Measurements from ENCODE around the gene MDC1. TPM values are rescaled to one million over a fixed set of nuclear protein-coding genes. Genes with fewer than 3 reads are reported as not detected.
"Not testable (repeated sequence)": the region's sequence is repeated elsewhere in the genome, so short reads cannot be mapped to it uniquely, and the experiment has no call there.

MDC1 gene, protein sequence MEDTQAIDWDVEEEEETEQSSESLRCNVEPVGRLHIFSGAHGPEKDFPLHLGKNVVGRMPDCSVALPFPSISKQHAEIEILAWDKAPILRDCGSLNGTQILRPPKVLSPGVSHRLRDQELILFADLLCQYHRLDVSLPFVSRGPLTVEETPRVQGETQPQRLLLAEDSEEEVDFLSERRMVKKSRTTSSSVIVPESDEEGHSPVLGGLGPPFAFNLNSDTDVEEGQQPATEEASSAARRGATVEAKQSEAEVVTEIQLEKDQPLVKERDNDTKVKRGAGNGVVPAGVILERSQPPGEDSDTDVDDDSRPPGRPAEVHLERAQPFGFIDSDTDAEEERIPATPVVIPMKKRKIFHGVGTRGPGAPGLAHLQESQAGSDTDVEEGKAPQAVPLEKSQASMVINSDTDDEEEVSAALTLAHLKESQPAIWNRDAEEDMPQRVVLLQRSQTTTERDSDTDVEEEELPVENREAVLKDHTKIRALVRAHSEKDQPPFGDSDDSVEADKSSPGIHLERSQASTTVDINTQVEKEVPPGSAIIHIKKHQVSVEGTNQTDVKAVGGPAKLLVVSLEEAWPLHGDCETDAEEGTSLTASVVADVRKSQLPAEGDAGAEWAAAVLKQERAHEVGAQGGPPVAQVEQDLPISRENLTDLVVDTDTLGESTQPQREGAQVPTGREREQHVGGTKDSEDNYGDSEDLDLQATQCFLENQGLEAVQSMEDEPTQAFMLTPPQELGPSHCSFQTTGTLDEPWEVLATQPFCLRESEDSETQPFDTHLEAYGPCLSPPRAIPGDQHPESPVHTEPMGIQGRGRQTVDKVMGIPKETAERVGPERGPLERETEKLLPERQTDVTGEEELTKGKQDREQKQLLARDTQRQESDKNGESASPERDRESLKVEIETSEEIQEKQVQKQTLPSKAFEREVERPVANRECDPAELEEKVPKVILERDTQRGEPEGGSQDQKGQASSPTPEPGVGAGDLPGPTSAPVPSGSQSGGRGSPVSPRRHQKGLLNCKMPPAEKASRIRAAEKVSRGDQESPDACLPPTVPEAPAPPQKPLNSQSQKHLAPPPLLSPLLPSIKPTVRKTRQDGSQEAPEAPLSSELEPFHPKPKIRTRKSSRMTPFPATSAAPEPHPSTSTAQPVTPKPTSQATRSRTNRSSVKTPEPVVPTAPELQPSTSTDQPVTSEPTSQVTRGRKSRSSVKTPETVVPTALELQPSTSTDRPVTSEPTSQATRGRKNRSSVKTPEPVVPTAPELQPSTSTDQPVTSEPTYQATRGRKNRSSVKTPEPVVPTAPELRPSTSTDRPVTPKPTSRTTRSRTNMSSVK (N-terminal part only)
- 10 to 100 TPM; 10.4 to 27.0 (median 16.3) TPM for total RNA-seq

DNA sequence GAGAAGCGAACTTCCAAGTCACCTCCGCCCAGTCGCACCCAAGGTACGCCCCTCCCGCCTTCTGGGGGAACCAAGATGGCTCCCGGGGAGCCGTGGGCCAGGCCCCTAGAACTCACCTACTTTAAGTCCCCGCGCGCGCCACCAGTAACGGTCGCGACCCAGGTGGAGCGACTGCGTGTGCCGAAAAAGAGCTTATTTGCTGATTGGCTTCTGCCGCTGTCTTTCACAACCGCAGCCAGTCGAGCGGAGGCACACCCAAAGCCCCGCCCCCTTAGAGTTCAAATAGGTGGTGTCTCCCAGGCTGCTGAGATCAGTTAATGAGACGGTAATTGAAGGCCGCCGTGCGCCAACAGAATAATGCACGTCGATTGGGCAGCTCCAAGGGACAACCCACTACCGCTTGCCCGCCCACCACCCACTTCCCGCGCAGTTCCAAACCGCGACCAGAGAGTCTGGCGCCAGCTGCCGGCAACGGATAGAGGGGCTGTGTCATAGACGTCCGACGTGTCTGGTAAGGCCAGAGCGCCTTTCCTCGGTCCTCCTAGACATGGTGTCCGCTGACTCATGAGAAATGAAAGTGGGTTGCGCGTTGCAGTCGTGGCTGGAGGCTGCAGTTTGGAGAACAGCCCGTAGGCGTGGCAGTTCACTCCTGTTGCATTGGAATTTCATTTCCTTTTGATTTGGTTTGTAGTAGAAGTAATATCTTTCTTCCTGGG lies at the start of gene MDC1:
Gene MDC1, minus strand, starts transcription at position 153 of the 716 bp plus-strand sequence. CDS start 2,106 bp downstream, outside the sequence.
- WGBS, result 0% methylated on average over 33 of the region's 48 CpGs
- peaks cover 24% of the 10 kb centered on the region for H3K36me3 ChIP-seq
- no peaks in the 10 kb centered on the region for H3K27me3 ChIP-seq
- H3K27ac ChIP-seq, result peak within 1 kb of the TSS; percentile 89
- peaks cover 40% of the 10 kb centered on the region for H3K4me1 ChIP-seq
- H3K4me3 ChIP-seq, result peak within 1 kb of the TSS; percentile 69
- TF ChIP-seq POLR2AphosphoS5 (IDR thresholded peaks at IDR 0.05), result peak; percentile 7 to 99 (median 95)
- TF ChIP-seq EP300 (IDR thresholded peaks at IDR 0.05), result no peak
- peak in 1 of 2 donors; percentile 38 for TF ChIP-seq POLR2A (IDR thresholded peaks at IDR 0.05)
- TF ChIP-seq, protein P1, sequence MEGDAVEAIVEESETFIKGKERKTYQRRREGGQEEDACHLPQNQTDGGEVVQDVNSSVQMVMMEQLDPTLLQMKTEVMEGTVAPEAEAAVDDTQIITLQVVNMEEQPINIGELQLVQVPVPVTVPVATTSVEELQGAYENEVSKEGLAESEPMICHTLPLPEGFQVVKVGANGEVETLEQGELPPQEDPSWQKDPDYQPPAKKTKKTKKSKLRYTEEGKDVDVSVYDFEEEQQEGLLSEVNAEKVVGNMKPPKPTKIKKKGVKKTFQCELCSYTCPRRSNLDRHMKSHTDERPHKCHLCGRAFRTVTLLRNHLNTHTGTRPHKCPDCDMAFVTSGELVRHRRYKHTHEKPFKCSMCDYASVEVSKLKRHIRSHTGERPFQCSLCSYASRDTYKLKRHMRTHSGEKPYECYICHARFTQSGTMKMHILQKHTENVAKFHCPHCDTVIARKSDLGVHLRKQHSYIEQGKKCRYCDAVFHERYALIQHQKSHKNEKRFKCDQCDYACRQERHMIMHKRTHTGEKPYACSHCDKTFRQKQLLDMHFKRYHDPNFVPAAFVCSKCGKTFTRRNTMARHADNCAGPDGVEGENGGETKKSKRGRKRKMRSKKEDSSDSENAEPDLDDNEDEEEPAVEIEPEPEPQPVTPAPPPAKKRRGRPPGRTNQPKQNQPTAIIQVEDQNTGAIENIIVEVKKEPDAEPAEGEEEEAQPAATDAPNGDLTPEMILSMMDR (IDR thresholded peaks at IDR 0.05), result peak; percentile 36 to 39
- DNase-seq (ENCODE audit: low spot score in 2 of 2), result peak; percentile 100
- H3K9me3 ChIP-seq, result no peaks in the 10 kb centered on the region

DNA sequence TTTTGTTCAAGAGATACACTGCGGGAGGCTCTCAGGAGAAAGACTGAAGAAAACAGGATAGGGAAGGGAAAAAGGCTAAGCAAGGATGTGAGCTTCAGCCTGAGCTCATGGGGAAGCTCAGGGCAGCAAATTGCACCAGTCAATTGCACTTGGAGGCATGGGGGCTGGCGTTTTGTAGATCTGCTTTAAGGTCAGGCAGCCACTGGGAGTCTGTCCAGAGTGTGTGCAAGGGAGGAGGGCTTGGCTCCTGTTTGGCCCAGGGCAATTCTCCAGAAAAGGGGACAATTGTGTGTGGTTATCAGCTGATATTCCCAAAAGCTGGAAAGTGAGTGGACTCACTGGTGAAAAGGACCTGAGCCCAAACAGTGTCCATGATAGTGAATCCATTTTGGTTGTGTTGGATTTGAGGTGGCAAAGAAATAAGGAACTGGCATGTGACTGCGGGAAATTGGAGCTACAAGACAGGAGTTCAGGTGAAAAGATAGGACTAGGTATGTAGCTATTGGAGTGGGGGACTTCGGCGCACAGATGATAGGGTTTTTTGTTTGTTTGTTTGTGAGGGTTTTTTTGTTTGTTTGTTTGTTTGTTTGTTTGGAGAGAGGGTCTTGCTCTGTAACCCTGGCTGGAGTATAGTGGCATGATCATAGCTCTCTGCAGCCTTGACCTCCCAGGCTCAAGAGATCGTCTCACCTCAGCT lies 49.5 kb upstream of the MDC1 start:
- H3K9me3 ChIP-seq, result no peaks in the 10 kb centered on the region
- TF ChIP-seq POLR2AphosphoS5 (IDR thresholded peaks at IDR 0.05) (no peak), EP300 (IDR thresholded peaks at IDR 0.05) (no peak), POLR2A (IDR thresholded peaks at IDR 0.05) (no peak)
- TF ChIP-seq, protein P1 (IDR thresholded peaks at IDR 0.05), result no peak
- no peak overlapping the region for H3K27ac ChIP-seq
- WGBS, result 86% methylated on average over 6 of the region's 6 CpGs
- DNase-seq (ENCODE audit: low spot score in 2 of 2), result no peak
- H3K36me3 ChIP-seq, result no peaks in the 10 kb centered on the region
- peaks cover 31% of the 10 kb centered on the region for H3K4me1 ChIP-seq
- H3K4me3 ChIP-seq, result no peak overlapping the region
- H3K27me3 ChIP-seq, result no peaks in the 10 kb centered on the region

DNA sequence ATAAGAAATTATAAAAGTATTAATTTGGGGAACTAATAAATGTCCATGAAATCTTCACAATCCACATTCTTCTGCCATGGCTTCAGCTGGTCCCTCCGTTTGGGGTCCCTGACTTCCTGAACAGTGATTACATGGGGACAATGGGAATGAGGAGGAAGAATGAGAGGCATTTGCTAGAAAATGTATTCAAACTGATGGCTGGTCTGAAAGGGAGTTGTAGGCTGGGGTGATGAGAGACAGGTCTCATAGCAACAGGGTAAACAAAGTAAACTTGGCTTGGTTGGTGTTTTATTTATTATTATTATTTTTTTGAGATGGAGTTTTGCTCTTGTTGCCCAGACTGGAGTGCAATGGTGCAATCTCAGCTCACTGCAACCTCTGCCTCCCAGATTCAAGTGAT lies 48.4 kb upstream of the MDC1 start:
- not testable (repeated sequence) for H3K9me3 ChIP-seq; H3K27ac ChIP-seq; H3K27me3 ChIP-seq; H3K4me3 ChIP-seq; H3K36me3 ChIP-seq; DNase-seq (ENCODE audit: low spot score in 2 of 2)
- 75% methylated on average over 1 of the region's 1 CpG for WGBS
- peaks cover 40% of the 10 kb centered on the region for H3K4me1 ChIP-seq

DNA sequence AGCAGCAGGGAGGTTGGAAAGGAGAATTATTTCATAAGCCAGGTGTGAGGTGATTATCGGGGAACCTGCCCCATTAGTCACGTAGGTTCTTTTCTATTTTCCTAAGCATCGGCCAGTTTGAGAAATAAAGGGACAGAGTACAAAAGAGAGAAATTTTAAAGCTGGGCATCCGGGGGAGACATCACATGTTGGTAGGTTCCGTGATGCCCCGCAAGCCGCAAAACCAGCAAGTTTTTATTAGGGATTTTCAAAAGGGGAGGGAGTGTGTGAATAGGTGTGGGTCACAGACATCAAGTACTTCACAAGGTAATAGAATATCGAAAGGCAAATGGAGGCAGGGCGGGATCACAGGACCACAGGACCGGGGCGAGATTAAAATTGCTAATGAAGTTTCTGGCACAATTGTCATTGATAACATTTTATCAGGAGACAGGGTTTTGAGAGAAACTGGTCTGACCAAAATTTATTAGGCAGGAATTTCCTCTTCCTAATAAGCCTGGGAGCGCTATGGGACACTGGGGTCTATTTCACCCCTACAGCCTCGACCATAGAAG lies 47.5 kb upstream of the MDC1 start:
- DNase-seq (ENCODE audit: low spot score in 2 of 2); H3K27me3 ChIP-seq; H3K36me3 ChIP-seq; H3K9me3 ChIP-seq; H3K4me3 ChIP-seq; H3K27ac ChIP-seq: not testable (repeated sequence)
- peaks cover 48% of the 10 kb centered on the region for H3K4me1 ChIP-seq
- WGBS, result 61% methylated on average over 13 of the region's 13 CpGs

DNA sequence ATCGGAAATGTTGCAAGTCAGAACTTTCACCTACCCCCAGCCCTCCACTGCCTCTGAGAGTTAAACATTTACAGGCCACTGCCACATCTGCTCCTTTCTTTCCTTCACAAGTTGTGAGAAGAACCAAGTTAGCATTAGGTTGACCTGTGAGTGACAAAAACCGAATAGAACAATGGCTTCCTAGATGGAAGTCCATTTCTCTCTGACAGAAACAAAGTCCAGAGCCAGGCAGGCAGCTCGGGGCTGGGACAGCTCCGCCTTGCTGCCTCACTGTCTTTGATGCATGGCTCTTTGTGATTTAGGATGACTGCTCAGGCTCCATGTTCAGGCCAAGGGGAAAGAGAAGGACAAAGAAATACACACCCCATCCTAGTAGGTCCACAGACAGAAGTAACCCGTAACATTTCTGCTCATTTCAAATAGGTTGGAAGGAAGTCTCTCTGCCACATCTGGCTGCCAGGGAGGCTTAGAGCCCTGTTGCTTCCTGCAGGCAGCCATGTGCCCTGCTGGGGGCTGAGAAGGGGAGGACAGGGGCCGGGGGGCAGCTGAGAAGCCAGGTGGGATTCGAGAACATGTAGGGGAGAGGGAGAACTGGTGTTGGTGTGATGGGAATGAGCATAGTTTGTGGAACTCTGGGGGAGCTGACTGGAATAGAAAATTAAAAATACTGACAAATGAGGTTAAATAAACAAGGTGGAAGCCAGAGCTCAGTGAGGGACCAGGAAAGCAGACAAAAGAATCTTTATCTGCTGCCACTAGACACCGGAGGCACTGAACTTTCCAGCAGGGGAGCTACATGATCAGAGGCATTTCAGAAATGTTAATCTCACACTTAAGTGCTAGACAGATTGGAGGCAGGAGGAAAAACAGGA lies 46.8 kb upstream of the MDC1 start:
- Histone ChIP-seq H3K27me3 (no peaks in the 10 kb centered on the region), H3K4me3 (no peak overlapping the region), H3K27ac (peak overlapping the region; percentile 55), H3K4me1 (peaks cover 45% of the 10 kb centered on the region), H3K9me3 (no peaks in the 10 kb centered on the region), H3K36me3 (no peaks in the 10 kb centered on the region)
- TF ChIP-seq POLR2A (IDR thresholded peaks at IDR 0.05), result no peak
- no peak for TF ChIP-seq POLR2AphosphoS5 (IDR thresholded peaks at IDR 0.05)
- TF ChIP-seq EP300 (IDR thresholded peaks at IDR 0.05), result no peak
- TF ChIP-seq, protein P1 (IDR thresholded peaks at IDR 0.05), result no peak
- DNase-seq (ENCODE audit: low spot score in 2 of 2), result no peak
- WGBS, result 42% methylated on average over 8 of the region's 8 CpGs
